SK-N-SH treated with all-trans-retinoic acid at 6 μM for 48 hours (cell line): ENCODE measurements around the gene SOWAHA.

Experiments used
- ATAC-seq: fragments of 200-7000 bp; cut with Tn5 transposase; 3 replicates; pipeline ENCODE4 v1.9.1; 2020; ENCODE audit warnings: mild to moderate bottlenecking, moderate library complexity
- ARNTL ChIP-seq: fragments of 450-650 bp; formaldehyde crosslinking; IDR thresholded peaks from 2 replicates; pipeline ENCODE4 v1.5.0; 2020; ENCODE audit warnings: low read depth, mild to moderate bottlenecking, moderate library complexity, borderline replicate concordance
- BACH2 ChIP-seq: fragments of 250-450 bp; sonication (Bioruptor Pico); IDR thresholded peaks from 2 replicates; pipeline ENCODE4 v1.9.0; 2021; ENCODE audit warnings: mild to moderate bottlenecking, borderline replicate concordance
- CREB5 ChIP-seq: fragments of 250-450 bp; sonication (Bioruptor Pico); IDR thresholded peaks from 2 replicates; pipeline ENCODE4 v1.5.1; 2020; ENCODE audit warnings: low read depth, mild to moderate bottlenecking, moderate library complexity
- CSDC2 ChIP-seq: fragments of 250-450 bp; sonication (Bioruptor Pico); IDR thresholded peaks from 2 replicates; pipeline ENCODE4 v1.5.0; 2020; ENCODE audit warnings: mild to moderate bottlenecking, moderate library complexity
- CSRNP3 ChIP-seq: fragments of 250-450 bp; sonication (Bioruptor Pico); IDR thresholded peaks from 2 replicates; pipeline ENCODE4 v1.5.1; 2021; ENCODE audit warnings: mild to moderate bottlenecking, moderate library complexity
- ESRRG ChIP-seq: fragments of 250-450 bp; sonication (Bioruptor Pico); IDR thresholded peaks from 2 replicates; pipeline ENCODE4 v1.6.1; 2021; ENCODE audit warnings: mild to moderate bottlenecking
- ISL1 ChIP-seq: fragments of 250-450 bp; sonication (Bioruptor Pico); IDR thresholded peaks from 2 replicates; pipeline ENCODE4 v2.1.2; 2022; ENCODE audit warnings: mild to moderate bottlenecking, moderate library complexity
- OSR1 ChIP-seq: fragments of 250-450 bp; sonication (Bioruptor Pico); IDR thresholded peaks from 2 replicates; pipeline ENCODE4 v1.8.0; 2022; ENCODE audit warnings: moderate library complexity, mild to moderate bottlenecking, inconsistent platforms
- PATZ1 ChIP-seq: fragments of 250-450 bp; sonication (Bioruptor Pico); IDR thresholded peaks from 2 replicates; pipeline ENCODE4 v1.8.0; 2020; ENCODE audit warnings: mild to moderate bottlenecking, moderate library complexity, borderline replicate concordance
- POU6F1 ChIP-seq: fragments of 250-450 bp; sonication (Bioruptor Pico); IDR thresholded peaks from 2 replicates; pipeline ENCODE4 v1.8.0; 2021; ENCODE audit warnings: low read depth, mild to moderate bottlenecking, moderate library complexity, borderline replicate concordance
- RARB ChIP-seq: fragments of 250-450 bp; sonication (Bioruptor Pico); IDR thresholded peaks from 2 replicates; pipeline ENCODE4 v1.8.0; 2021; ENCODE audit warnings: mild to moderate bottlenecking, moderate library complexity
- SNAI2 ChIP-seq: fragments of 250-450 bp; sonication (Bioruptor Pico); IDR thresholded peaks from 2 replicates; pipeline ENCODE4 v1.5.0; 2020; ENCODE audit warnings: mild to moderate bottlenecking, moderate library complexity
- TCF4 ChIP-seq: fragments of 250-450 bp; sonication (Bioruptor Pico); IDR thresholded peaks from 2 replicates; pipeline ENCODE4 v1.8.0; 2021; ENCODE audit warnings: mild to moderate bottlenecking, moderate library complexity, borderline replicate concordance
- TOX ChIP-seq: fragments of 250-450 bp; sonication (Bioruptor Pico); IDR thresholded peaks from 2 replicates; pipeline ENCODE4 v1.8.0; 2021; ENCODE audit warnings: mild to moderate bottlenecking, moderate library complexity, borderline replicate concordance
- TSHZ2 ChIP-seq: fragments of 250-450 bp; sonication (Bioruptor Pico); IDR thresholded peaks from 2 replicates; pipeline ENCODE4 v1.5.0; 2020; ENCODE audit warnings: mild to moderate bottlenecking, moderate library complexity
- ZC3H10 ChIP-seq: fragments of 250-450 bp; sonication (Bioruptor Pico); IDR thresholded peaks from 2 replicates; pipeline ENCODE4 v1.5.1; 2021; ENCODE audit warnings: mild to moderate bottlenecking, moderate library complexity
- ZFP3 ChIP-seq: fragments of 250-450 bp; sonication (Bioruptor Pico); IDR thresholded peaks from 2 replicates; pipeline ENCODE4 v1.5.0; 2020; ENCODE audit warnings: mild to moderate bottlenecking, moderate library complexity
- ZNF565 ChIP-seq: fragments of 450-650 bp; formaldehyde crosslinking; conservative IDR thresholded peaks from 2 replicates; pipeline ENCODE4 v1.5.0; 2020; ENCODE audit warnings: low read depth, mild to moderate bottlenecking, moderate library complexity
- ZNF8 ChIP-seq: fragments of 450-650 bp; formaldehyde crosslinking; IDR thresholded peaks from 2 replicates; pipeline ENCODE4 v1.5.0; 2020; ENCODE audit warnings: mild to moderate bottlenecking, moderate library complexity

SOWAHA gene

GRCh38 chr5:132825033-132825833 lies 12.1 kb downstream of the SOWAHA start:
- no peak for ATAC-seq
- TF ChIP-seq TOX, result no peak
- no peak for TF ChIP-seq PATZ1 (CRISPR knock-in tag)
- no peak for TF ChIP-seq ZNF8 (CRISPR knock-in tag)
- no peak for TF ChIP-seq TCF4 (CRISPR knock-in tag)
- no peak for TF ChIP-seq ESRRG (CRISPR knock-in tag)
- TF ChIP-seq OSR1 (CRISPR knock-in tag), result no peak
- no peak for TF ChIP-seq CSDC2 (CRISPR knock-in tag)
- no peak for TF ChIP-seq ZNF565 (CRISPR knock-in tag)
- no peak for TF ChIP-seq ZFP3 (CRISPR knock-in tag)
- no peak for TF ChIP-seq ARNTL (CRISPR knock-in tag)
- TF ChIP-seq CSRNP3, result no peak
- no peak for TF ChIP-seq ISL1
- no peak for TF ChIP-seq ZC3H10

- no peak for ATAC-seq
- TF ChIP-seq CREB5 (no peak), CSDC2 (CRISPR knock-in tag) (no peak), SNAI2 (CRISPR knock-in tag) (no peak), PATZ1 (CRISPR knock-in tag) (no peak), ZNF8 (CRISPR knock-in tag) (no peak), ARNTL (CRISPR knock-in tag) (no peak), ZNF565 (CRISPR knock-in tag) (no peak), RARB (no peak), POU6F1 (CRISPR knock-in tag) (no peak)
- TF ChIP-seq, all 23 proteins: peak for 0
Measured at GRCh38 chr5:132825834-132826391, 12.8 kb downstream of the SOWAHA start.

- no peak for TF ChIP-seq SNAI2 (CRISPR knock-in tag)
- no peak for TF ChIP-seq ARNTL (CRISPR knock-in tag)
- no peak for TF ChIP-seq BACH2
- TF ChIP-seq TCF4 (CRISPR knock-in tag), result no peak
- TF ChIP-seq ZC3H10, result no peak
- TF ChIP-seq TSHZ2 (CRISPR knock-in tag), result no peak
- TF ChIP-seq ISL1, result no peak
- ATAC-seq, result no peak
Measured at GRCh38 chr5:132826424-132827082, 13.5 kb downstream of the SOWAHA start.
